PC-9 (cell line): ENCODE measurements around the gene BTRC. TPM values are rescaled to one million over a fixed set of nuclear protein-coding genes. Genes with fewer than 3 reads are reported as not detected.

Experiments used
- BruUV-seq: library from RNA; stranded (reverse); fragments of 400-500 nt; replicated peaks from 2 replicates; lab custom pipeline; 2021; lab: Mats Ljungman, UMichigan
- CTCF ChIA-PET: fragments of 300-600 bp; sonication (Branson Sonifier 250); formaldehyde crosslinking; loops from one replicate; lab custom pipeline; 2022; ENCODE audit warnings: antibody characterized with exemption; lab: Charles Lee
- POLR2A ChIA-PET: fragments of 300-600 bp; sonication (Branson Sonifier 250); formaldehyde crosslinking; loops from one replicate; lab custom pipeline; 2022; ENCODE audit warnings: antibody characterized with exemption; ENCODE audit not compliant: unreplicated experiment; lab: Charles Lee
- DNase-seq, 2 experiments: peaks; one replicate each; pipeline versions ENCODE4 v3.0.0 to v3.0.0-alpha.2; 2015 to 2022; ENCODE audit warnings: mixed read lengths in 1 of 2
- H2AFZ ChIP-seq: fragments of 200-600 bp; sonication (generic); 2 replicates; pipeline ENCODE4 v1.8.1; 2017; ENCODE audit warnings: antibody characterized with exemption
- H3F3A ChIP-seq: fragments of 200-600 bp; sonication (generic); 2 replicates; pipeline ENCODE4 v1.8.1; 2017; ENCODE audit warnings: antibody characterized with exemption, mild to moderate bottlenecking, low read depth; ENCODE audit not compliant: insufficient read depth
- H3K27ac ChIP-seq: fragments of 200-600 bp; sonication (generic); 2 replicates; pipeline ENCODE4 v1.6.1; 2016; ENCODE audit warnings: mixed run types
- H3K27me3 ChIP-seq: fragments of 200-600 bp; sonication (generic); 2 replicates; pipeline ENCODE4 v1.6.1; 2016; ENCODE audit warnings: low read depth, mixed run types; ENCODE audit not compliant: insufficient read depth
- H3K36me3 ChIP-seq: fragments of 200-600 bp; sonication (generic); 2 replicates; pipeline ENCODE4 v1.6.1; 2016; ENCODE audit warnings: low read depth, mixed run types
- H3K4me1 ChIP-seq: fragments of 200-600 bp; sonication (generic); replicated peaks from 2 replicates; pipeline ENCODE4 v1.6.1; 2016; ENCODE audit warnings: mixed run types; ENCODE audit not compliant: insufficient read depth
- H3K4me2 ChIP-seq: fragments of 200-600 bp; sonication (generic); 2 replicates; pipeline ENCODE4 v1.6.1; 2017; ENCODE audit warnings: mixed run types
- H3K4me3 ChIP-seq: fragments of 200-600 bp; sonication (generic); 2 replicates; pipeline ENCODE4 v1.6.1; 2016; ENCODE audit warnings: mixed run types
- H3K79me2 ChIP-seq: fragments of 200-600 bp; sonication (generic); 2 replicates; pipeline ENCODE4 v1.6.1; 2017; ENCODE audit warnings: low read depth, mixed run types
- H3K9me2 ChIP-seq: fragments of 200-600 bp; sonication (generic); 2 replicates; pipeline ENCODE4 v1.8.1; 2017; ENCODE audit warnings: mild to moderate bottlenecking; ENCODE audit not compliant: insufficient read depth
- H3K9me3 ChIP-seq: fragments of 200-600 bp; sonication (generic); 2 replicates; pipeline ENCODE4 v1.8.1; 2016; ENCODE audit warnings: low read depth; ENCODE audit not compliant: insufficient read depth
- H4K20me1 ChIP-seq: fragments of 200-600 bp; sonication (generic); 2 replicates; pipeline ENCODE4 v1.8.1; 2017; ENCODE audit not compliant: insufficient read depth
- CTCF ChIP-seq: fragments of 200-600 bp; sonication (generic); conservative IDR thresholded peaks from 2 replicates; pipeline ENCODE4 v1.6.1; 2017; ENCODE audit warnings: mixed run types, antibody characterized with exemption, mild to moderate bottlenecking, moderate library complexity
- EZH2 ChIP-seq: fragments of 200-600 bp; sonication (generic); IDR thresholded peaks from 2 replicates; pipeline ENCODE4 v1.8.0; 2017; ENCODE audit warnings: antibody characterized with exemption, low read depth
- intact Hi-C: fragments of 100-400 bp; cut with micrococcal nuclease; formaldehyde crosslinking; loops from one replicate; pipeline ENCODE4 v1.10.0; 2022; ENCODE audit not compliant: unreplicated experiment
- total RNA-seq: library from RNA; stranded (reverse); gene quantifications from 2 replicates; pipeline ENCODE4 v1.2.3, GENCODE V29; 2021

BTRC gene
- total RNA-seq, 1 experiment from 2014 or later = 15.6 TPM

- H3K27me3 ChIP-seq = peaks cover 15% of the 10 kb centered on the region
- H2AFZ ChIP-seq = no peak overlapping the region
- ChIA-PET CTCF (no interaction called here), POLR2A (no interaction called here)
- H4K20me1 ChIP-seq = no peaks in the 10 kb centered on the region
- H3K79me2 ChIP-seq = no peaks in the 10 kb centered on the region
- no peak overlapping the region for H3K27ac ChIP-seq
- H3K9me3 ChIP-seq = no peaks in the 10 kb centered on the region
- no peaks in the 10 kb centered on the region for H3K36me3 ChIP-seq
- BruUV-seq = no TSS peak
- H3K4me2 ChIP-seq = no peak overlapping the region
- no peaks in the 10 kb centered on the region for H3K4me1 ChIP-seq
- no peaks in the 10 kb centered on the region for H3F3A ChIP-seq
- no peak for TF ChIP-seq EZH2
- no peak for TF ChIP-seq CTCF
- no peak overlapping the region for H3K4me3 ChIP-seq
- no peaks in the 10 kb centered on the region for H3K9me2 ChIP-seq
- intact Hi-C loops = no loop called here
- DNase-seq = no peak
Observed at GRCh38 chr10:101563007-101563406, 209.0 kb downstream of the BTRC start.

GRCh38 chr10:101563497-101564040 lies 209.6 kb downstream of the BTRC start:
- no peaks in the 10 kb centered on the region for H3K9me2 ChIP-seq
- no TSS peak for BruUV-seq
- H3K27ac ChIP-seq = no peak overlapping the region
- H3K36me3 ChIP-seq = no peaks in the 10 kb centered on the region
- no peak for DNase-seq
- H3F3A ChIP-seq = no peaks in the 10 kb centered on the region
- H4K20me1 ChIP-seq = no peaks in the 10 kb centered on the region
- peaks cover 15% of the 10 kb centered on the region for H3K27me3 ChIP-seq
- H3K4me3 ChIP-seq = no peak overlapping the region
- POLR2A ChIA-PET = no interaction called here
- no peaks in the 10 kb centered on the region for H3K4me1 ChIP-seq
- CTCF ChIA-PET = no interaction called here
- no peak overlapping the region for H3K4me2 ChIP-seq
- H3K9me3 ChIP-seq = no peaks in the 10 kb centered on the region
- TF ChIP-seq CTCF (no peak), EZH2 (no peak)
- H3K79me2 ChIP-seq = no peaks in the 10 kb centered on the region
- intact Hi-C loops = no loop called here
- H2AFZ ChIP-seq = no peak overlapping the region

- BruUV-seq = no TSS peak
- DNase-seq = no peak
- H3K36me3 ChIP-seq = no peaks in the 10 kb centered on the region
- H3K9me2 ChIP-seq = no peaks in the 10 kb centered on the region
- no peaks in the 10 kb centered on the region for H4K20me1 ChIP-seq
- no peak overlapping the region for H3K27ac ChIP-seq
- H3K4me2 ChIP-seq = no peak overlapping the region
- peaks cover 15% of the 10 kb centered on the region for H3K27me3 ChIP-seq
- no peak overlapping the region for H2AFZ ChIP-seq
- no peaks in the 10 kb centered on the region for H3F3A ChIP-seq
- intact Hi-C loops = no loop called here
- CTCF ChIA-PET = no interaction called here
- POLR2A ChIA-PET = no interaction called here
- no peaks in the 10 kb centered on the region for H3K79me2 ChIP-seq
- H3K4me3 ChIP-seq = no peak overlapping the region
- no peak for TF ChIP-seq CTCF
- TF ChIP-seq EZH2 = no peak
- H3K9me3 ChIP-seq = no peaks in the 10 kb centered on the region
- no peaks in the 10 kb centered on the region for H3K4me1 ChIP-seq
Observed at GRCh38 chr10:101564490-101564991, 210.6 kb downstream of the BTRC start.
